Uterus (tissue), 2 donors: Measurements from ENCODE around the gene ZBTB18.

Experiments used
- CTCF ChIP-seq, 4 experiments: fragments of 200-600 bp in 2 of 4; fragments of 450-650 bp in 2 of 4; sonication (generic) in 2 of 4; IDR thresholded peaks; one replicate each; pipeline ENCODE4 v1.5.1; 2016 to 2019; ENCODE audit warnings: antibody characterized with exemption in 4 of 4, mild to moderate bottlenecking in 2 of 4, moderate library complexity in 1 of 4
- POLR2A ChIP-seq, 2 donors: fragments of 450-650 bp; IDR thresholded peaks; one replicate each; pipeline ENCODE4 v1.6.1; 2016; ENCODE audit warnings: antibody characterized with exemption in 2 of 2, mild to moderate bottlenecking in 1 of 2, moderate library complexity in 1 of 2

- TF ChIP-seq POLR2A (IDR thresholded peaks at IDR 0.05) (no peak), CTCF (IDR thresholded peaks at IDR 0.05) (no peak)
Measured at GRCh38 chr1:244104309-244105060, 53.4 kb downstream of the ZBTB18 start.
